ENCODE data around the gene HIGD1C.
"Not testable (repeated sequence)": the region's sequence is repeated elsewhere in the genome, so short reads cannot be mapped to it uniquely, and the experiment has no call there.

Gene HIGD1C

DNA sequence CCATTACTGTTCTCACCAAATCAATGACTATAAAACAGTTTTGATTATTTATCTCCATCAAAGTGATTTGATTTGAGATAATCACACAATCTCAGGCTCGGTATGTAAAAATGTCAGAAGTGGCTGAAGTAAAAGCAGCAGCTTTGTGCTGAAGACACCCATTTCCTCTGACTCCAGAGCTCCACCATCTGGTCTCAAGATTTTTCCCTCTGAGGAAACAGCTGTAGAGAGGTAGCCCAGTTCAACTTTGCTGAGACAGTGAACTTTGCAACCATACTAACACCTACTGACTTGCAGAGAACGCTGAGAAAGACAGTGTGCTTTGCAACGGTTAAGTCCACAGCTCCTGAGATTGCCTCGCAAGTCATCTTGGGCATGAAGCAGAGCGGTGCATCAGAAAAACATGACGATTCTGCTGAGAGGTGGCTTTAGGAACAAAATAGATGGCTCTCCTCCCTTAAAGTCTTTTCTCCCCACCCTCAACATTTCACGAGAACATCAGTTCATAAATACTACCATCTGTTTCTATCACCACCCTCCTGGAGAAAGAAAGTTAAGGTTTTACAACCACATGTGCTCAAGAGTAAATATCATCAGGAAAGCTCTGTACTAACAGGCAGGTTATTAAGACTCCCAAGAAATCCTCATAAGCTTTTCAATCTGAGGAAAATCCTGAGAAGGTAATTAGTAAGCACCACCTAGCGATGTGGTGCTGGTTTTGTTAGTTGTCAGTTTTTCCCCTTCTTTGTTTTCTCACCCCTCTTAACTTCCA lies 34.8 kb downstream of the HIGD1C start:
- DNase-seq = peak; percentile 32

DNA sequence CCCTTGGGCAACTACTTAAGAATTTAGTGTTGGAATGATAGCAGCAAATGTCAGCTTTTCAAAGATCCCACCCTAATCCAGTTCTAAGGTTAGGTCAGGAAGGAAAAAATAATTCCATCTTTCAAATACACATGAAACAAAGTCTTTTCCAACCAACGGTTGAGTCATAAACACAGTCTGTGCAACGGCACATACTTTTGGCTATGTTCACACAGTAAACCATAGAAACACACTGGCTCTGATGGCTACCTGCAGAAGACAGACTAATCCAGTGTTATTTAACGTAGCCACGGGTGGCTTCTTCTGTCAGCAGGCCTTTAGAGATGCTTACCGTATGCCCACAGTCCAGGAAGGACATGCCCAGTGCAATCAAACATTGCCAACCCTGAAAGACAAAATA lies 35.7 kb downstream of the HIGD1C start:
- no peak for DNase-seq

DNA sequence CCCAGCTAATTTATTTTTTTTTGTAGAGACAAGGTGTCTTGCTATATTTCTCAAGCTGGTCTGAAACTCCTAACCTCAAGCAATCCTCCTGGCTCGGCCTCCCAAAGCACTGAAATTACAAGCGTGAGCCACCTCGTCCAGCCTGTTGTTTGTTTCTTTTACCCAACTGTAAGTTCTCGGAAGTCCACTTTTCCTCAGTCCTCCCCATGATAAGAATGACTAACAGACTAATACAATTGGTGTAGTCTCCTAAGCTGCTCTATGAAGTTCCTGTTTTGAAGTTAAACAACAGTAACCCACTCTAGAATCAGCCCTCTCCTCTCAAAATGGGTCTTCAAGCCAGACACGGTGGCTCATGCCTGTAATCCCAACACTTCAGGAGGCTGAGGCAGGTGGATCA lies 36.5 kb downstream of the HIGD1C start:
- DNase-seq = no peak

DNA sequence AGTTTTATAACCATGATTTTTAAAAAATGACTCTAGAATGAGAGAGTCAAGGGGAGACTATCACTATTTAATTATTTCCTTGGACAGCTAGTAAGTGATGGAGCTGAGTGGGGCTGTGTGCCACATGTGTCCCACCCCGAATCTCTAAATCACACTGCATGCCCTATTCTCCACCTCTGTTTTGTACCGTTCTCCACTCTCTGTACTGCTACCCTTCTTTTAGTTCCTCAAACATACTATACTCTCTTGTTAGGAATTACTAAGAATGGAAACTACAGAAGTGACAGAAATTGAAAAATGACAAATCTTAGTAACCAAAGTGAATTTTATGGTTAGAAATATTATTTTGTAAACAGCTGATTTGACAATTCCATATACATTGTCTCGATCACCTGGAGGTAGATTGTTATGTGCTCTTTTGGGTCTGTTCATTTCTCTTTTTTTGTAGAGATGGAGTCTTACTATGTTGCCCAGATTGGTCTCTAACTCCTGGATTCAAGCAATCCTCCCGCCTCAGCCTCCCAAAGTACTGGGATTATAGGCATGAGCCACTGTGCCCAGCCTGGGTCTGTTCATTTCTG lies 37.9 kb downstream of the HIGD1C start:
- no peak for DNase-seq

DNA sequence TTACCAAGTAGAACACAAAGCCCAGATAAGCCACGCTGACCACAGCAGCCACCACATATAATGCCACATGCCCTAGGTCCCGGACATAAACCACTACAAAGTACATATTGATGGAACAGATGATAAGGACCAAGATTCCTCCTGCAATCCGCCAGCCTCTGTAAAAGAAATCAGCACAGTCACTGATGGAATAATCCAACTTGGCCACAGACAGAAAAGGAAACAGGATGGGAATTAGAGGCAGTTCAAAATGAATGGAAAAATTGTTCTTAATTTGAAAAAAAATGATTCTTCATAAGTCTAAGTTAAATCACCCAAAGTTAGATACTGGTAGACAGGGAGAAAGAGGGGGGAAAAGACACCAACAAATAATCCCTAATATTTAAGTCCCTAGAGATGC lies 38.4 kb downstream of the HIGD1C start:
- DNase-seq = no peak

DNA sequence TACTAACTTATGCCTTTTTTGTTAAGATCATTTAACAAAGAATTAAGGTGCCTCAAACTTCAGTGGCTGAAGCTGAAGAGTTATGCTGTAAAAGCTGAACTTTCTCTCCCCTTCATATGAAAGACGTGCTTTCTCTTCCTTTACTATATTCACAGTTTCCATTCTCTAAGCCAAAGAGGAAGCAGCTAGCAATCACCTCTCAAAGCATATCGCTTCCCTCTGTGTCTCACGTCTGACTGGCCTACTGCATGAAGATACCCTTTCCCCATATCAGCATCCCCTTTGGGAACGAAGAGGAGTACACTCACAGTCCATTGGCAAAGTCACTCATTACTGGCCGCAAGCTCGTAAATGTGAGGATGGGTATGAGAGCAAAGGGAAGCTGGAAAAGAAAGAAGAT lies 38.9 kb downstream of the HIGD1C start:
- DNase-seq = no peak

DNA sequence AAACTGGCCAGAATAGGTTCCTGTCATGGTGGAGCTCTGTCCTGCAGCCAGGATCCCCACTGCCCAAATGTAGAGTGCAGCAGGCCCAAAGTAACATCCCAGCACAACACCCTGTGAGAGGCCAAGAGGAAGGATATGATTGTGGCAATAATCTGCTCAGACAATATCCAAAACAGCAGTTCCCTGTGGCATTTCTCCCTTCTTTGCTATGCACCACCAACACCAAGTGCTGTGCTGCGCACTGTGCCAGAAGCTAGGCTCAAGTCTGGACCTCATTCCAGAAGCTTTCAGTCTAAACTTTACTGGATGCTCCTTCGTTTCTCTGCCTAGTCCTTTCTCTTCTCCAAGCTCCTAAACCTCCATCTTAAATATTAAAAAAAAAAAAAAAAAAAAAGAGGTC lies 40.5 kb downstream of the HIGD1C start:
- DNase-seq = no peak

GRCh38 chr12:50999093-50999492 lies 46.7 kb downstream of the HIGD1C start:
- DNase-seq = no peak

DNA sequence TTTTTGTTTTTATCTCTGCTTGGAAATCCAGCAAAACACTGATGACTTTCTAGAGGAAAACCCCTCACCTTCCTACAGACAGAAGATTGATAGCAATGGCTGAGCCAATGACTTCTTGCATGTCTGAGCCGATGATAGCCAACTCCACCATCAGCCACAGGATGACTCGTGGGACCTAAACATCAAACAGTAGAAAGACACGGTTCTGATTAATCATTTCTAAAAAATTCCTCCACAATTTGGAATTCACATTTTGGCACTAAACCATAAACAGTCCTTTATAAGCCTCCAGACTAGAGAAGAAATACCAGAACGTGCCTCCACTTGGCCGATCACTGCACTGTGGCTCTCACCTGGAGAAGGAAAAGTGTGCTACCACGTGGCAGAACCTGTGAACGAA lies 47.9 kb downstream of the HIGD1C start:
- no peak for DNase-seq

- DNase-seq = no peak
Observed at GRCh38 chr12:51001799-51002198, 49.5 kb downstream of the HIGD1C start.

DNA sequence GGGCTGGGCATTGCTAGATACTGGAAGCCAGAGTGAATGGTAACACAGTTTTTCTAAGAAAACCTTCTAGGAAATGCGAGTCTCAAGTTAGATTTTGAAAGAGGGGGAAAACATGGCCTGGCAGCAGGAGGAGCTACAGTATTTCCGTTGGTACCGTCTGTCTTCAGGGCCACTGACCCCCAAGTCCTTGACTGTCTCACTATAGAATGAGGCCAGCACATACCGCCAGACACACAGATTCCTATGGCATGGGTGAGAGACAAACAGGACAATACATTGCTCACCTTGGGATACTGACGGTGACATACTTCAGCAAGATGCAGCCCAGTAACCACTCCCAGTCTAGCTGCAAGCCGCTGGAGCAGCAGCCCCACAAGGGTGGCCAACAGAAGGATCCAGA lies 52.2 kb downstream of the HIGD1C start:
- no peak for DNase-seq

DNA sequence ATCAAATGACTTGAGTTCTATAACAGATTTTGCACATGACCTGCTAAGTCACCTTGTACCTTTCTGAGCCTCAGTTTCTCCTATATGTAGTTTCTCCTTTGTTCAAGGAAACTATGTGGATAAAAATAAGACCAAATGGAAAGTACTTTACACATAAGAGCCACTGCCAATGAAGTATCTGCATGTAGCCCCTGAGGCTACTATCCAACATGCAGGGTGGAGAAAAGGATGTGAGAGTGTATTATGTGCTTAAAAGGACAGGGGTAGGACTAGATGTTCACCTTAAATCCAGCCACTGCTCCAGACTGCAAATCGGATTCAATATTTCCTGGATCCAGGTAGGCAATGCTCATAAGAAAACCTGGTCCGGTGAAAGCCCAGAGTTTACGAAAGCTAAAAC lies 52.7 kb downstream of the HIGD1C start:
- DNase-seq = no peak

- DNase-seq = no peak
Observed at GRCh38 chr12:51005671-51006070, 53.3 kb downstream of the HIGD1C start.

DNA sequence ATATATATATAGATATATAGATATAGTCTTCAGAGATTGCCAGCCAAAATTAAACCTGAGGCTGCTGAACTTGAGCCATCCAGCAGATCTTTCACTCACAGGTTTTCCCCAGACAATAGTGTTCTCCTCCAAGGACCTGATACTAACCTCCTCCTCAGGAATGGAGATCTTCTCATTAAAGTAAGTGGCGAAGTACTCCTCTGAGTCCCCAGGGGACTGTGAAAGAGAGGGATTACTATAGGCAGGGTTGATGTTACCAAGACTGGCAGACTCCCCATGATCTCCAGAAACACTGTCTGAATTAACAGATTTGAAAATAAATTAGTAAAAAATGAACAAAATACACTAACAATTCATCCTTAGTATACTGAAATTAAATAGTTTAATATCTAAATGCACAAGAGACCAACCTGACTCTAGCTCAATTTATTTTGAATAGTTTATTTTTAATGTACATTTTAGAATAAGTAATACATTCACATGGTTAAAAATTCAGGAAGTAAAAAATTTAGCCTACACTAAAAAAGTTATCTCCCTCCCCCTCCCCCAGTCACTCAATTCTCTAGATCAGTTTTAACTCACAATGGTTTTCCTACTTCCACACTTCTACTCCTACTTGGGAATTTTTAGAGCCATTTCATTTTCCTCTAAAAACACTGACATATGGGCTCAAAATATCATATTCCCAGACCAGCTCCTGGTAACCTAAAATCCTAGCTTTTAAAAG lies 56.1 kb downstream of the HIGD1C start:
- DNase-seq = peak; percentile 26

DNA sequence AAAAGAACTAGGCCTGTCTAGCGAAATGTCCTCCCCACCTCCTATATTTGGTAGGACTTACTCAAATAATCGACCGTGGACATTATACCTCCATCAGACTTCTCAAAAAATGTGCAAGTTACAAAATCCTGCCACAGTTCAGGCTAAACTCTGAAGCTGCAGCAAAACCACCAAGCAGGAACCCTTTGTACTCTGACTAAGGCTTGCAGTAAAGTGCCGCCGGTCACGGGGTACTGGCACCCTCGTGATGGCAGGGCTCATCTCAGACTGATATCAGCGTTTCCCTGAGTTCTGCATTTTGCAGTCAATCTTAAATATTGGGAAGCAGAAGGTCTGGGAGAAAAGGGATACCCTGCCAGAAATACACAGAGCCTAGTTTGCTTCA lies 56.7 kb downstream of the HIGD1C start:
- DNase-seq = no peak

- no peak for DNase-seq
Observed at GRCh38 chr12:51011955-51012354, 59.6 kb downstream of the HIGD1C start.

DNA sequence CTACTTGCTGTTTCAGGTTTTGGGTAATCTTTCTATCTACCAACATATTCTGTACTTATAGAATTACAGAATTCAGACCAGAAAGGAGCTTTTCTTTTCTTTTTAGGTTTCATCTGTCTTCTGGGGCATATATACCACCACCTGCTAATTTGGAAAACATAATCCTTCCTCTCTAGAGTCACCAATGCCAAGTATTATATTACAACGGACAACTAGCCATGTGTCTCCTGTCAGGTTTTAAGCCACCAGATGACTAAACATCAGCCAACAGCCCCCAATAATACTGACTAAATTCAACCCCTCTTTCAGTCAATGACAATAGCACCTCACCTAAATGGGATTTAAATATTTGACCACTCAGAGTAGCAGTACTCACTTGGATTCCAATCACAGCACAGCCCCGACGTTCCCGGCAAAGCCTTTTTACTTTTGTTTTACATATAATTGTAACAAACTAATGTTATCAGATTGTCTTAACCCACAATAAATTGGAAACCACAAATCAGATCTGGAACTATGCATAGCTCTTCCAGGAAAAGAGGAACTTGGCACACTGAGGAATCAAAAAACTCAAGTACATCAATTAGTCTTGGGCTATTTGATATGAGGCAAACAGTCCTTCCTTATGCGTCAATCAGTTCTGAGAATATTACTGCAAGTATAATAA lies 60.4 kb downstream of the HIGD1C start:
- no peak for DNase-seq

DNA sequence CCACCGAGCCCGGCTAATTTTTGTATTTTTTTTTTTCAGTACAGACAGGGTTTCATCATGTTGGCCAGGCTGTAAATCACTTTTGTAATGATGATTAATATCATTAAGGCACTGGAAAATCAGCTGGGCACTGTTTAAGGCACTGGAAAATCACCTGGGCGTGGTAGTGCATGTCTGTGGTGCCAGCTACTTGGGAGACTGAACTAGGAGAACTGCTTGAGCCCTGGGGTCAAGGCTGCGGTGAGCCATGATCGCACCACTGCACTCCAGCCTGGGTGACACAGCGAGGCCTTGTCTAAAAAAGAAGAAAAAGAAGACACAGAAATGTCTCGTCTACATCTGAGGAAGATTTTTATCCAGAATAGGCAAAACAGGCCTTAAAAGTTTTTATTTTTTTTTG lies 61.1 kb downstream of the HIGD1C start:
- DNase-seq = no peak

DNA sequence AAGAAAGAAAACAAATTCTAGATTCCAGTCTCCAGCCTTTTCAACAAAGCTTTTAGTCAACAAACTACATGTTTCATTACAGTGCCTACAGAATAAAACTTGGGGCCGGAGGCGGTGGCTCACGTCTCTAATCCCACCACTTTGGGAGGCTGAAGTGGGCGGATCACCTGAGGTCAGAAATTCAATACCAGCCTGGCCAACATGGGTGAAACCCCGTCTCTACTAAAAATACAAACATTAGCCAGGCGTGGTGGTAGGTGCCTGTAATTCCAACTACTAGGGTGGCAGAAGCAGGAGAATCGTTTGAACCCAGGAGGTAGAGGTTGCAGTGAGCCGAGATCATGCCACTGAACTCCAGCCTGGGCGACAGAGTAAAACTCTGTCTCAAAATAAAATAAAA lies 62.1 kb downstream of the HIGD1C start:
- DNase-seq = not testable (repeated sequence)

GRCh38 chr12:51017452-51017851 lies 65.1 kb downstream of the HIGD1C start:
- DNase-seq = no peak

GRCh38 chr12:51018956-51019355 lies 66.6 kb downstream of the HIGD1C start:
- no peak for DNase-seq

GRCh38 chr12:51019927-51020326 lies 67.6 kb downstream of the HIGD1C start:
- no peak for DNase-seq
